Activated effector memory CD4-positive, alpha-beta T cell treated with Interleukin-2 at 50 U/mL for 16 hours (primary cell): Measurements from ENCODE around the gene RNF208.
"Not testable (repeated sequence)": the region's sequence is repeated elsewhere in the genome, so short reads cannot be mapped to it uniquely, and the experiment has no call there.

Source experiments
- DNase-seq: peaks from one replicate; pipeline ENCODE4 v3.0.0-alpha.2; 2020

Gene RNF208

GRCh38 chr9:137252555-137253506 lies 30.8 kb upstream of the RNF208 start:
- DNase-seq: no peak

GRCh38 chr9:137251490-137252268 lies 29.6 kb upstream of the RNF208 start:
- DNase-seq: no peak

DNA sequence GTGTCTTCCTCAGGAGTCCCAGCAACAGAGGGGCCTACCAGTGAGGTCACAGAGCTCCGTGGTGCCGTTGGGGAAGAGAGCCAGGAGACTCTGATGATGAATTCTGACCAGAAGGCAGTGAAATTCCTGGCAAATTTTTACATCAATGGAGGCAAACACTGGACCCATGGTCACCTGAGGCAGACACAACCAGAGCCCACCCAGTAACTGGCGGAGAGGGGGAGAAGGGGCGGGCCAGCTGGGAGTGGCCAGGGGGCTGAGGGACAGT lies 29.1 kb upstream of the RNF208 start, which contains the start of gene STPG3:
TSS of gene STPG3 (plus strand) at position 93 of the 268 bp plus-strand sequence. CDS start at position 94, 1 bp downstream.
- DNase-seq: no peak

GRCh38 chr9:137250329-137251193 lies 28.5 kb upstream of the RNF208 start:
- DNase-seq: no peak

DNA sequence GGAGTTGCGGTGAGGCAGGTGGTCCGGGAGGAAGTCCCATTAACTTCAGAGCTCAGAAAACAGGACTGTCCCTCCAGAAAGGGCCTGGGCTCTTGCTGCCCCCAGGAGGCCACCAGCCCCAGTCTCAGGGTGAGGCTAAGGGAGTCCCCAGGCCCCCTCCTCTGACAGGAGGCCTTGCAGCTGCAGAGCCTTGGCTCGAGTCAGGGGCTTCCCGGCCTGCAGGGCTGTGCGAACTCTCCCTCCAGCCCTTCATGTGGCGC lies 25.8 kb upstream of the RNF208 start:
- DNase-seq: no peak

- DNase-seq: no peak
These were observed 25.3 kb upstream of the RNF208 start for GRCh38 chr9:137247135-137247915.

GRCh38 chr9:137245450-137246421 lies 23.7 kb upstream of the RNF208 start:
- DNase-seq: no peak

- DNase-seq: no peak
These were observed 22.7 kb upstream of the RNF208 start for GRCh38 chr9:137244486-137245449.

DNA sequence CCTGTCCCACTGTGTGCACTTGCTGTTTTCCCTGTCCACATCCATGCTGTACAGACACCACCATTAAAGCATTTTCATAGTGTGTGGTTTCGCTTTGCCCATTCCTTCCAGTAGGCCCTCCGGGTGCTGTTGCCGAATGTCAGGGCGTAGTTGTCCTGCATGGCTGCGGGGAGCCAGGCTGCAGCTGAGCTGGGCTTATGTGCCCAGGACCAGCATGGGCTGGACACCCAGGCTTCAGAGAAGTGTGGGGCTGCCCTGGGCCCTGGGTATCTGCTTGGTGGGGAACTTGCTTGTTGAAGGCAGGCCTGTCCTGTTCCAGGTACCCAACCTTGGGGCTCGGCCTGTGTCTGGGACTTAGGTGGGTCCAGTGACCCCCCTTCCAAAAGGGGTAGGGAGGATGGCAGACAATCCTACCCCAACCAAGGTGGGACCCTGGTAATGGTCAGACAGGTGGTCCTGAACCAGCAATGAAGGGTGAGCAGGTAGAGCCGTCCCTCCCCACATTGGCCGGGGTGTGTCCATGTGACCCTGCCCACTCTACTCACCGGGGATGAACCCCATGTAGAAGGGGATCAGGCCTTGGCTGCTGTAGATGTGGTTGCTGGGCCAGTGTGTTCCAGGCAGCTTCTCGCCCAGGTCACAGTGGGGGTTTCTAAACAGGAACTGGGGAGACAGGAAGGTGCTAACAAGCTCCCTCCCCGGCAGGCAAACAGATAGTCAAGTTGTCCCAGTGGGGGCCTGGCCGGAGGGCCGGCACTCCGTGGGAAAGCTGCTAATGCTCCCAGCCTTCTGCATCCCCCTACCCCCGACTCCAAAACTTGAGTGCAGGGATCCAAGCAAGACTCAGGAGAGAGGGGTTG lies 21.8 kb upstream of the RNF208 start:
- no peak for DNase-seq

GRCh38 chr9:137243266-137243625 lies 21.2 kb upstream of the RNF208 start:
- not testable (repeated sequence) for DNase-seq

- DNase-seq: no peak
These were observed 20.5 kb upstream of the RNF208 start for GRCh38 chr9:137242269-137243203.

DNA sequence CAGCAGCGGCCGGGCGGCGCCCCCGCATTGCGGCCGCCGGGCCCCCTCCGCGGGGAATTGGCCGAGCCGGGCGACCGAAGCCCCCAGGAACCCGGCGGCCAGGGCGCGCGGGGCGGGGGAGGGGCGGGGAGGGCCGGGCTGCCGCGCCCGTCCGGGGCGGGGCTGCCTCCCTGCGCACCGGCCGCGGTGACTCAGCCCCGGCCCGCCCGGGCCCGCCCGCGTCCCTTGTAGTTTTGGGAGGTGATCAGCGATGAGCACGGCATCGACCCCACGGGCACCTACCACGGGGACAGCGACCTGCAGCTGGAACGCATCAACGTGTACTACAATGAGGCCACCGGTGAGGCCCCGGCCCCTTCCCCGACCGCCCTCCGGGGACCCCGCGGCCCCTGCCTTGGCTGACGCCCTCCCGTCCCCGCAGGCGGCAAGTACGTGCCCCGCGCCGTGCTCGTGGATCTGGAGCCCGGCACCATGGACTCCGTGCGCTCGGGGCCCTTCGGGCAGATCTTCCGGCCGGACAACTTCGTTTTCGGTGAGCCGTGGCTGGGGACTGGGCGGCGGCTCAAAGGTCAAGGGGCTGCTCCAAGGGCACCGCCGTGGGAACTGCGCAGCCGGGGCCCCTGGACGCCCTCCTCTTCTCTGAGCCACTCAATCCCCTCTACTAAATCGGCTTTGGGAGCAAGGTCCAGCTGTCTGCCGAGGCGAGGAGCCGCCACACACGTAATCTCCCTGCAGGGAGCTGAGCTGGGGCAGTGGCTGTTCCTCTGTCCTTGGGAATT lies 19.6 kb upstream of the RNF208 start:
- peak; percentile 66 for DNase-seq

DNA sequence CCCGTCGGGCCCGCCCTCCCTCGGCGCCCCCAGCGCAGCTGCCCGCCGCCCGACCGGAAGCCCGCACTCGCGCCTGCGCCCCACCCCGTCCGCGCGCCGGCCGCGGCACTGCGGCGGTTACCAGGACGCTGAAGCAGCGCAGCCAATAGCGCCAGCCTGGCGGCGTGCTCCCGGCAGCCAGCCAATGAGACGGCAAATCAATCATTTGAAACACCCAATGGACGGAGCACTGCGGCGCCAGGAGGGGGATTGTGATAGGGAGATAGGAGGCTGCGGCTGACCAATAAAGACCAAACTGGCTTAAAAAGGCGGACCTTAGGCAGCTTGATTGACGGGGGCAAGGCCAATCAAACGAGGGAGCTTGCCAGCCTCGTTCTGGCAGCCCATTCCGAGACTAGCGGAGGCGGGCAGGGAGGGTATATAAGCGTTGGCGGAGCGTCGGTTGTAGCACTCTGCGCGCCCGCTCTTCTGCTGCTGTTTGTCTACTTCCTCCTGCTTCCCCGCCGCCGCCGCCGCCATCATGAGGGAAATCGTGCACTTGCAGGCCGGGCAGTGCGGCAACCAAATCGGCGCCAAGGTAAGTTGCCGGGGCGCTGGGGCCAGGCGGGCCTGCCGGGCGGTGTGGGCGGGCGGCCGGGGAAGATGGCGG lies 18.9 kb upstream of the RNF208 start, which contains the start of gene TUBB4B:
TSS of gene TUBB4B (plus strand) at position 447 of the 649 bp plus-strand sequence. CDS start at position 521, 74 bp downstream.
- peak; percentile 96 for DNase-seq

DNA sequence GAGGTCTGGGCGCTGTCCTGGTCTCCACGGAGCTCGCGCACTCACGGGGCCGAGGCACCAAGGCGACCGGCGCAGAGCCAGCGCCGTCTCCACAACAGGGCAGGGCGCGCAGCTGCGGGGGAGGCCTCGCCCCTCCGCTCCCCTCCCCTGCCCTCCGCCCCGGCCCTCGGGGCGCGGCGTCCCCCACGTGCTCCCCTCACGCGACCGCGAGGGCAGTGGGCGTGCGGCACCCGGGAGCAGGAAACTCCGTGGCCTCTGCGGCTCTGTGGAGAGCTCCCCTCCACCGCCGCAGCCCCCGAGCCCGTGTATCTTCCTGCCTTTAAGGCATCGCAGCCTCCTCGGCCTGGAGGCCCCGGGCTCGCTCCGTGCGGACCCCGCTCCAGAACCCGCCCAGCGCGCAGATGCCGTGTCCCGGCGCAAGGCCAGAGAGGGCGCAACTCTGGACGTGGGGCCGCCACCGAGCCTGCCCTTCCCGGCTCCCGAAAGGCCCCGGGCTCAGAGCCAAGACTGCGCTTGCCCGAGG lies 18.3 kb upstream of the RNF208 start:
- peak; percentile 65 for DNase-seq

- DNase-seq: not testable (repeated sequence)
These were observed 17.6 kb upstream of the RNF208 start for GRCh38 chr9:137239541-137240200.
